OCI-LY3 (cell line): ENCODE results near the gene TRMT112.
A peak's percentile ranks its signal among the peaks of the same experiment; 100 is the strongest.

ENCODE experiments used
- H2AFZ ChIP-seq: fragments of 200-600, 300-600 bp; shearing (Covaris generic); 2 replicates; pipeline ENCODE4 v1.6.0; 2014; ENCODE audit warnings: antibody characterized with exemption, low read depth, low read length
- H3K27ac ChIP-seq: fragments of 200-600, 300-600 bp; sonication (generic); 2 replicates; pipeline ENCODE4 v1.5.1; 2014; ENCODE audit warnings: mild to moderate bottlenecking, low read length, moderate library complexity, mixed read lengths
- H3K27me3 ChIP-seq: fragments of 200-600, 300-600 bp; sonication (generic); 2 replicates; pipeline ENCODE4 v1.6.1; 2014; ENCODE audit warnings: low read depth, low read length, mixed read lengths
- H3K36me3 ChIP-seq: fragments of 200-600, 300-600 bp; sonication (generic); replicated peaks from 2 replicates; pipeline ENCODE3; 2014; ENCODE audit warnings: low read depth, low read length, mixed read lengths
- H3K4me1 ChIP-seq: fragments of 300-600, 200-600 bp; sonication (generic); 2 replicates; pipeline ENCODE4 v1.6.1; 2014; ENCODE audit warnings: low read length, mixed read lengths
- H3K4me2 ChIP-seq: fragments of 200-600, 300-600 bp; sonication (generic); 2 replicates; pipeline ENCODE4 v1.6.1; 2014; ENCODE audit warnings: low read length, mixed read lengths
- H3K4me3 ChIP-seq: fragments of 300-600, 200-600 bp; sonication (generic); 2 replicates; pipeline ENCODE4 v1.5.1; 2014; ENCODE audit warnings: antibody characterized with exemption, mild to moderate bottlenecking, low read length, moderate library complexity
- H3K79me2 ChIP-seq: fragments of 300-600, 200-600 bp; shearing (Covaris generic); 2 replicates; pipeline ENCODE4 v1.6.1; 2014; ENCODE audit warnings: mild to moderate bottlenecking, low read length, mixed read lengths
- H3K9ac ChIP-seq: fragments of 300-600, 200-600 bp; shearing (Covaris generic); 2 replicates; pipeline ENCODE4 v1.6.0; 2014; ENCODE audit warnings: mild to moderate bottlenecking, low read length, moderate library complexity
- H3K9me3 ChIP-seq: fragments of 200-600, 300-600 bp; shearing (Covaris generic); 2 replicates; pipeline ENCODE4 v1.6.1; 2014; ENCODE audit warnings: low read length, mixed read lengths; ENCODE audit not compliant: insufficient read depth
- H4K20me1 ChIP-seq: fragments of 200-600, 300-600 bp; sonication (generic); 2 replicates; pipeline ENCODE4 v1.6.1; 2016; ENCODE audit warnings: low read length, mixed read lengths; ENCODE audit not compliant: insufficient read depth
- CTCF ChIP-seq: fragments of 200-600, 300-600 bp; sonication (generic); IDR thresholded peaks from 2 replicates; pipeline ENCODE4 v1.5.1; 2014; ENCODE audit warnings: antibody characterized with exemption, low read length, low read depth
- EZH2phosphoT487 ChIP-seq: fragments of 200-600 bp; shearing (Covaris generic); IDR thresholded peaks from 2 replicates; pipeline ENCODE4 v1.6.1; 2018; ENCODE audit warnings: antibody characterized with exemption, mixed run types, low read depth

The TRMT112 gene

GRCh38 chr11:64362339-64362738 lies 45.0 kb upstream of the TRMT112 start:
- Histone ChIP-seq H3K27me3 (no peaks in the 10 kb centered on the region), H3K4me1 (peaks cover 48% of the 10 kb centered on the region), H3K4me2 (peak overlapping the region; percentile 33; the same call in 1 of the 2 replicates), H3K4me3 (no peak overlapping the region), H3K9me3 (no peaks in the 10 kb centered on the region), H3K36me3 (peaks cover 34% of the 10 kb centered on the region), H3K27ac (peak overlapping the region; percentile 9; the same call in 1 of the 2 replicates), H3K79me2 (peaks cover 7% of the 10 kb centered on the region), H3K9ac (no peak overlapping the region), H2AFZ (no peak overlapping the region), H4K20me1 (no peaks in the 10 kb centered on the region)
- TF ChIP-seq CTCF (no peak), EZH2phosphoT487 (no peak)

- Histone ChIP-seq H3K4me1 (peaks cover 48% of the 10 kb centered on the region), H4K20me1 (no peaks in the 10 kb centered on the region), H3K9ac (no peak overlapping the region), H2AFZ (no peak overlapping the region), H3K9me3 (no peaks in the 10 kb centered on the region), H3K27me3 (no peaks in the 10 kb centered on the region), H3K4me2 (peak overlapping the region; percentile 33; the same call in 1 of the 2 replicates), H3K79me2 (peaks cover 7% of the 10 kb centered on the region), H3K27ac (no peak overlapping the region), H3K36me3 (peaks cover 32% of the 10 kb centered on the region), H3K4me3 (peak overlapping the region; percentile 7; the same call in 1 of the 2 replicates)
- TF ChIP-seq CTCF (no peak), EZH2phosphoT487 (no peak)
These were observed 44.3 kb upstream of the TRMT112 start for GRCh38 chr11:64361659-64362058.

GRCh38 chr11:64360448-64360921 lies 43.1 kb upstream of the TRMT112 start:
- H3K4me2 ChIP-seq, result peak overlapping the region; percentile 98; the same call in 1 of the 2 replicates
- no peak for TF ChIP-seq CTCF
- no peak for TF ChIP-seq EZH2phosphoT487
- H3K36me3 ChIP-seq, result peaks cover 29% of the 10 kb centered on the region
- H3K9ac ChIP-seq, result no peak overlapping the region; the same call in 1 of the 2 replicates
- no peaks in the 10 kb centered on the region for H3K9me3 ChIP-seq
- no peak overlapping the region for H3K4me3 ChIP-seq
- no peak overlapping the region for H2AFZ ChIP-seq
- H3K27ac ChIP-seq, result no peak overlapping the region
- no peaks in the 10 kb centered on the region for H3K27me3 ChIP-seq
- H3K79me2 ChIP-seq, result peaks cover 7% of the 10 kb centered on the region
- peaks cover 48% of the 10 kb centered on the region for H3K4me1 ChIP-seq
- no peaks in the 10 kb centered on the region for H4K20me1 ChIP-seq

- Histone ChIP-seq H3K9ac (peak overlapping the region; percentile 86), H4K20me1 (no peaks in the 10 kb centered on the region), H2AFZ (peak overlapping the region; percentile 91; the same call in 1 of the 2 replicates), H3K4me2 (peak overlapping the region; percentile 98), H3K27ac (no peak overlapping the region), H3K9me3 (no peaks in the 10 kb centered on the region), H3K79me2 (peaks cover 7% of the 10 kb centered on the region), H3K4me3 (peak overlapping the region; percentile 91), H3K36me3 (peaks cover 28% of the 10 kb centered on the region), H3K4me1 (peaks cover 54% of the 10 kb centered on the region), H3K27me3 (no peaks in the 10 kb centered on the region)
- no peak for TF ChIP-seq CTCF
- no peak for TF ChIP-seq EZH2phosphoT487
These were observed 42.5 kb upstream of the TRMT112 start for GRCh38 chr11:64359712-64360445.
